Measurements from ENCODE around the gene FPR1.

GRCh38 chr19:51709575-51709974, 42.1 kb downstream of the FPR1 start:
- TF ChIP-seq, protein P1, sequence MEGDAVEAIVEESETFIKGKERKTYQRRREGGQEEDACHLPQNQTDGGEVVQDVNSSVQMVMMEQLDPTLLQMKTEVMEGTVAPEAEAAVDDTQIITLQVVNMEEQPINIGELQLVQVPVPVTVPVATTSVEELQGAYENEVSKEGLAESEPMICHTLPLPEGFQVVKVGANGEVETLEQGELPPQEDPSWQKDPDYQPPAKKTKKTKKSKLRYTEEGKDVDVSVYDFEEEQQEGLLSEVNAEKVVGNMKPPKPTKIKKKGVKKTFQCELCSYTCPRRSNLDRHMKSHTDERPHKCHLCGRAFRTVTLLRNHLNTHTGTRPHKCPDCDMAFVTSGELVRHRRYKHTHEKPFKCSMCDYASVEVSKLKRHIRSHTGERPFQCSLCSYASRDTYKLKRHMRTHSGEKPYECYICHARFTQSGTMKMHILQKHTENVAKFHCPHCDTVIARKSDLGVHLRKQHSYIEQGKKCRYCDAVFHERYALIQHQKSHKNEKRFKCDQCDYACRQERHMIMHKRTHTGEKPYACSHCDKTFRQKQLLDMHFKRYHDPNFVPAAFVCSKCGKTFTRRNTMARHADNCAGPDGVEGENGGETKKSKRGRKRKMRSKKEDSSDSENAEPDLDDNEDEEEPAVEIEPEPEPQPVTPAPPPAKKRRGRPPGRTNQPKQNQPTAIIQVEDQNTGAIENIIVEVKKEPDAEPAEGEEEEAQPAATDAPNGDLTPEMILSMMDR (IDR thresholded peaks at IDR 0.05; ENCODE audit: control extremely low read depth in 1 of 3, insufficient read depth in 1 of 3, low read depth in 1 of 3, low read length in 3 of 3) = no peak
- no peak for TF ChIP-seq GABPA (IDR thresholded peaks at IDR 0.05; ENCODE audit: borderline replicate concordance, insufficient read depth, low read length)
- no peak for TF ChIP-seq EZH2 (IDR thresholded peaks at IDR 0.05; ENCODE audit: low read depth, low read length, severe bottlenecking)
- TF ChIP-seq POLR2A (IDR thresholded peaks at IDR 0.05; ENCODE audit: control extremely low read depth in 1 of 2, low read depth in 2 of 2, low read length in 2 of 2) = no peak
- no peak for TF ChIP-seq POLR2AphosphoS5 (IDR thresholded peaks at IDR 0.05; ENCODE audit: low read depth, low read length)
- TF ChIP-seq EP300 (IDR thresholded peaks at IDR 0.05; ENCODE audit: borderline replicate concordance in 1 of 2, low read depth in 2 of 2, low read length in 2 of 2) = no peak
- no peak for TF ChIP-seq HDAC6 (IDR thresholded peaks at IDR 0.05; ENCODE audit: low read depth, low read length)
- TF ChIP-seq MAX (IDR thresholded peaks at IDR 0.05) = no peak
- no peak for TF ChIP-seq SIRT6 (IDR thresholded peaks at IDR 0.05; ENCODE audit: low read length)
- TF ChIP-seq GTF2F1 (IDR thresholded peaks at IDR 0.05; ENCODE audit: borderline replicate concordance, low read depth, low read length) = no peak
- no peak for TF ChIP-seq YY1 (IDR thresholded peaks at IDR 0.05; ENCODE audit: low read depth, low read length)
